ENCODE results near the gene OPALIN. TPM values are rescaled to one million over a fixed set of nuclear protein-coding genes. Genes with fewer than 3 reads are reported as not detected.

OPALIN gene
- total RNA-seq, 1 donor from 2014 or later = not detected

GRCh38 chr10:96374985-96375830, 16.4 kb upstream of the OPALIN start:
- TF ChIP-seq CTCF (conservative IDR thresholded peaks at IDR 0.05; ENCODE audit: low read depth, low read length) = peak; percentile 97
- peak overlapping the region; percentile 59 for H3K4me3 ChIP-seq (ENCODE audit: low read depth, low read length)
- peak; percentile 53 for DNase-seq (ENCODE audit: low read depth)

GRCh38 chr10:96374639-96374984, 15.8 kb upstream of the OPALIN start:
- peak overlapping the region; percentile 59 for H3K4me3 ChIP-seq (ENCODE audit: low read depth, low read length)
- TF ChIP-seq CTCF (conservative IDR thresholded peaks at IDR 0.05; ENCODE audit: low read depth, low read length) = no peak
- DNase-seq (ENCODE audit: low read depth) = no peak

GRCh38 chr10:96374004-96374403, 15.2 kb upstream of the OPALIN start:
- no peak for TF ChIP-seq CTCF (conservative IDR thresholded peaks at IDR 0.05; ENCODE audit: low read depth, low read length)
- DNase-seq (ENCODE audit: low read depth) = no peak
- no peak overlapping the region for H3K4me3 ChIP-seq (ENCODE audit: low read depth, low read length)

- TF ChIP-seq CTCF (conservative IDR thresholded peaks at IDR 0.05; ENCODE audit: low read depth, low read length) = no peak
- no peak overlapping the region for H3K4me3 ChIP-seq (ENCODE audit: low read depth, low read length)
- no peak for DNase-seq (ENCODE audit: low read depth)
Observed at GRCh38 chr10:96371356-96371755, 12.6 kb upstream of the OPALIN start.

- DNase-seq (ENCODE audit: low read depth) = no peak
- TF ChIP-seq CTCF (conservative IDR thresholded peaks at IDR 0.05; ENCODE audit: low read depth, low read length) = peak; percentile 81
- no peak overlapping the region for H3K4me3 ChIP-seq (ENCODE audit: low read depth, low read length)
Observed at GRCh38 chr10:96370584-96371157, 11.9 kb upstream of the OPALIN start.

- no peak overlapping the region for H3K4me3 ChIP-seq (ENCODE audit: low read depth, low read length)
- no peak for TF ChIP-seq CTCF (conservative IDR thresholded peaks at IDR 0.05; ENCODE audit: low read depth, low read length)
- DNase-seq (ENCODE audit: low read depth) = no peak
Observed at GRCh38 chr10:96369890-96370583, 11.2 kb upstream of the OPALIN start.
